Chondrocyte (in vitro differentiated cells): Measurements from ENCODE around the gene SEMA4D. TPM values are rescaled to one million over a fixed set of nuclear protein-coding genes. Genes with fewer than 3 reads are reported as not detected.

Experiments used
- DNase-seq: peaks from one replicate; pipeline ENCODE4 v3.0.0; 2021; ENCODE audit warnings: mixed read lengths, low spot score
- H3K27ac Mint-ChIP-seq: one replicate; pipeline ENCODE4 v1.8.0; 2021; ENCODE audit warnings: mild to moderate bottlenecking, moderate library complexity, mixed read lengths; ENCODE audit not compliant: unreplicated experiment
- H3K27me3 Mint-ChIP-seq: 2 replicates; pipeline ENCODE4 v1.8.0; 2021; ENCODE audit warnings: low read depth, mixed read lengths
- H3K36me3 Mint-ChIP-seq: 2 replicates; pipeline ENCODE4 v1.8.0; 2021; ENCODE audit warnings: low read depth, mixed read lengths
- H3K4me1 Mint-ChIP-seq: 2 replicates; pipeline ENCODE4 v1.8.0; 2021; ENCODE audit warnings: low read depth, mild to moderate bottlenecking, mixed read lengths
- H3K4me3 Mint-ChIP-seq: one replicate; pipeline ENCODE4 v1.8.0; 2021; ENCODE audit warnings: mild to moderate bottlenecking, moderate library complexity, mixed read lengths; ENCODE audit not compliant: unreplicated experiment
- H3K9me3 Mint-ChIP-seq: 2 replicates; pipeline ENCODE4 v1.8.0; 2021; ENCODE audit warnings: low read depth, mixed read lengths
- total RNA-seq: library from RNA; stranded (reverse); gene quantifications from 3 replicates; pipeline ENCODE4 v1.2.1, GENCODE V29; 2021
- TF ChIP-seq, protein P1 (sequence below): fragments of 200-600 bp; sonication (generic); IDR thresholded peaks from 2 replicates; pipeline ENCODE4 v1.5.0; 2021; ENCODE audit warnings: antibody characterized with exemption, mild to moderate bottlenecking, moderate library complexity

The SEMA4D gene
- total RNA-seq, 1 donor from 2014 or later: 3.8 TPM

DNA sequence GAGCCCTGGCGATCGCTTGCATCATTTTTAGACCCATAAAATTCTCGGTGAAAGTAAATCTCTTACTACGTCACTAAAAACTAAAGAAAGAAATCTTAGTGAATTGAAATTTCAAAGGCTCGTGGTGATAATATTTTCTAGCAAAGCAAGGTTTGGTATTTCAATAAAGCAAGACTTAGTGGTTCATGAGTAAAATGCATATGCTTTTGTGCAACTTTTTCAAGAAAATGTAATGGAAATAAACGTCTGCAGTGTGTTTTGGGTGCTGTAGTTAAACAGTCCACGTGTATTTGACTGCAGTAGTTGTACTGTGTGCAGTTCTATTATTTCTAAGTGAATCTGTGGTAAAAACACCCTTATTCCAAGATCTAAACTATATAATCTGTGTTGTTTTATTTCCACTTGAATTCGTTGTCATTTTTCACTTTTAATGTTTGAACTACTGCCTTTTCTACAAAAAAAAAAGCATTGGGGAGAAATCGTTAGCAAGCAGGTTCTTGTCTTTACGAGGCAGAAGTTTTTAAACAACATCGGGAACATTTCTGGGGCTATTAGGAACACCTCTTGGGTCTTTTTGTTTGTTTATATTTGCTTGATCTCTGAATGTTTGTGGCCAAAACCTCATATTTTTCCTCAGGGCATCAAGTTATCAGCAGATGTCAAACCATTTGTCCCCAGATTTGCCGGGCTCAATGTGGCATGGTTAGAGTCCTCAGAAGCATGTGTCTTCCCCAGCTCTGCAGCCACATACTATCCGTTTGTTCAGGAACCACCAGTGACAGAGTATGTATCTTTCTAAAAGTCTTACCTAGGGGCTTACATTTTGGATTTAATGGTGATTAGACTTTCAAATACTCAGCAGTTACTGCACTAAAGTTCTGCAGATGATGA, 178.7 kb downstream of the SEMA4D start:
- H3K36me3 Mint-ChIP-seq: peaks cover 6% of the 10 kb centered on the region
- peak overlapping the region; percentile 93 for H3K27ac Mint-ChIP-seq
- TF ChIP-seq, protein P1, sequence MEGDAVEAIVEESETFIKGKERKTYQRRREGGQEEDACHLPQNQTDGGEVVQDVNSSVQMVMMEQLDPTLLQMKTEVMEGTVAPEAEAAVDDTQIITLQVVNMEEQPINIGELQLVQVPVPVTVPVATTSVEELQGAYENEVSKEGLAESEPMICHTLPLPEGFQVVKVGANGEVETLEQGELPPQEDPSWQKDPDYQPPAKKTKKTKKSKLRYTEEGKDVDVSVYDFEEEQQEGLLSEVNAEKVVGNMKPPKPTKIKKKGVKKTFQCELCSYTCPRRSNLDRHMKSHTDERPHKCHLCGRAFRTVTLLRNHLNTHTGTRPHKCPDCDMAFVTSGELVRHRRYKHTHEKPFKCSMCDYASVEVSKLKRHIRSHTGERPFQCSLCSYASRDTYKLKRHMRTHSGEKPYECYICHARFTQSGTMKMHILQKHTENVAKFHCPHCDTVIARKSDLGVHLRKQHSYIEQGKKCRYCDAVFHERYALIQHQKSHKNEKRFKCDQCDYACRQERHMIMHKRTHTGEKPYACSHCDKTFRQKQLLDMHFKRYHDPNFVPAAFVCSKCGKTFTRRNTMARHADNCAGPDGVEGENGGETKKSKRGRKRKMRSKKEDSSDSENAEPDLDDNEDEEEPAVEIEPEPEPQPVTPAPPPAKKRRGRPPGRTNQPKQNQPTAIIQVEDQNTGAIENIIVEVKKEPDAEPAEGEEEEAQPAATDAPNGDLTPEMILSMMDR: no peak
- no peak for DNase-seq
- H3K9me3 Mint-ChIP-seq: no peaks in the 10 kb centered on the region
- H3K27me3 Mint-ChIP-seq: no peaks in the 10 kb centered on the region
- H3K4me1 Mint-ChIP-seq: peaks cover 50% of the 10 kb centered on the region
- peak overlapping the region; percentile 80 for H3K4me3 Mint-ChIP-seq

DNA sequence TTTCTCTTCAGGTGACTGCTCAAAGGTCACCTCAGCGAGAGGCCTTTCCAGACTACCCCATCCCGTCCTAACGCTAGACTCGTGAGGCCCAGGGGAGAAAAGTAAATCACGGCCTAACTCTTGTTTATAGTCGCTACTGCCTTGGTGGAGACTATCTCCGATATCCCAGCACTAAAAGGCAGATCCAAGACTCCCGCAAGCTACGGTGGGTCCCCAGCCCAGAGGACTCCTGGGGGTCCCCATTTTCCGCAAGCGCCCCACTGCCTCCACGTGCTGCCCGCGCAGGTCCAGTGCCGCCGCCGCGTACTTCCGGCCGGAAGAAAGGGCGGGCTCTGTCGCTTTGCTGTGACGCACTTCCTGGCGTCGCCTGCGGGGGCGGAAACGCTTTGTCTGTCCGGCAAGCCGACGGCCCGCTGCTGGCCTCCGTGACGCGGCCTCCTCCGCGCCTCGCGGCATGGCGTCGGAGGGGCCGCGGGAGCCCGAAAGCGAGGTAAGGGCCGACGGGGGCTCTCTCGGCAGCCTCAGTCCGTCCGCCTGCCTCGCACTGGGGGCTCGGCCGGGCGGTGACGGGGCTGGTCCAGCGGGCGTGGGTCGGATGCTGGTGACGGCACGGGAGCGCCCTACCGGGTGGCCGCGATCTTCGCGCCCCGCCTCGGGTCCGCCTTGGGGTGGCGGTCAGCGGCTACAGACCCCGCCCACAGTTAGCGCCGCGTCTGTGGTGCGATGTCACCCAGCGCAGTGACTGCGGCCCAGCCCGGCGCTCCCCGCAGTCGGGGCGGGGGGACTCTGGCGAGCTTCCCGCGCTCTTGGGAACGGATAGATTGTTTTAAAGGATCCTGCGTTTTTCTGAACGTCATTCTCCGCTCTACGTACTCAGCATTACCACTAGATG, 179.5 kb downstream of the SEMA4D start, which contains the start of gene SECISBP2:
TSS of gene SECISBP2 (plus strand) at position 378 of the 892 bp plus-strand sequence. CDS start at position 455, 77 bp downstream.
- Mint-ChIP-seq H3K9me3 (no peaks in the 10 kb centered on the region), H3K4me3 (peak within 1 kb of the TSS; percentile 86), H3K4me1 (peaks cover 58% of the 10 kb centered on the region), H3K27me3 (no peaks in the 10 kb centered on the region), H3K36me3 (peaks cover 6% of the 10 kb centered on the region), H3K27ac (peak within 1 kb of the TSS; percentile 99)
- peak; percentile 98 for DNase-seq
- TF ChIP-seq, protein P1: peak; percentile 96

DNA sequence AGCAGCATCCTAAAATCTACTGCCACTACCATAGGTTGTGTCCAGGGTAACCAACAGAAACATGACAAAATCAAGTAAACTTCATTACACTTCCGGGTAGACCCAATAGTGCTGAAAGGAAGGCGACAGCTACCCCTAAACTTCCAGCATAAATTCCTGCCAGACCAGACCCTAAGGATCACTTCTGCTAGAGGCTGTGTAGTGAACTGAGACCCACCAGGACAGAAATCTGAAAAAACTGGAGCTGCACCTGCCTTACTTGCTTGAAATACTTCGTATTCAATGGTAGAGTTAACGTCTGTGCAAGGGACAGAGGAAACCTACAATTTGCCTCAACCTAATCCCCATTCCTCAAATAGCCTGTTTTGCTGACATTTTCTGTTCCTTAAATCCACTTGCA, 180.6 kb downstream of the SEMA4D start:
- peak overlapping the region; percentile 99 for H3K27ac Mint-ChIP-seq
- no peaks in the 10 kb centered on the region for H3K9me3 Mint-ChIP-seq
- no peaks in the 10 kb centered on the region for H3K27me3 Mint-ChIP-seq
- peak overlapping the region; percentile 86 for H3K4me3 Mint-ChIP-seq
- TF ChIP-seq, protein P1: no peak
- DNase-seq: no peak
- peaks cover 6% of the 10 kb centered on the region for H3K36me3 Mint-ChIP-seq
- peaks cover 60% of the 10 kb centered on the region for H3K4me1 Mint-ChIP-seq

DNA sequence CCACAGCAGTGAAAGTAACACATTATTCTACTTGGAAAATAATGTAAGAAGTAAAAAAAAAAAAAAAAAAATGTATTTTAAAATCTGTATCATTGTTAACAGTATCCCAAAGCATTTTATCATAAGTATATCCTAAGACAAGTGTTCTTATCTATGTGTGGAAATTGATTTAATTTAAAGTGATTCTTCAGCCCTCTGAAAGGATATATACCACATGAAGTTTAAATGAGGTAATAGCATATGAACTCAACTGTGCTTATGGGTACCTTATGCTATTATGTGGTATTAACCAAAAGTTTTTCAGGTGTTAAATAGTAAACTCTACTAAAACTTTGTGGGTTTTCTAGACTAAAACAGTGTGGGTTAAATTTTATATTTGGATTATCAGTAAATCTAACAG, 182.4 kb downstream of the SEMA4D start:
- no peak overlapping the region for H3K4me3 Mint-ChIP-seq
- TF ChIP-seq, protein P1: no peak
- no peaks in the 10 kb centered on the region for H3K9me3 Mint-ChIP-seq
- H3K27me3 Mint-ChIP-seq: no peaks in the 10 kb centered on the region
- H3K27ac Mint-ChIP-seq: no peak overlapping the region
- H3K36me3 Mint-ChIP-seq: peaks cover 6% of the 10 kb centered on the region
- no peak for DNase-seq
- peaks cover 56% of the 10 kb centered on the region for H3K4me1 Mint-ChIP-seq

DNA sequence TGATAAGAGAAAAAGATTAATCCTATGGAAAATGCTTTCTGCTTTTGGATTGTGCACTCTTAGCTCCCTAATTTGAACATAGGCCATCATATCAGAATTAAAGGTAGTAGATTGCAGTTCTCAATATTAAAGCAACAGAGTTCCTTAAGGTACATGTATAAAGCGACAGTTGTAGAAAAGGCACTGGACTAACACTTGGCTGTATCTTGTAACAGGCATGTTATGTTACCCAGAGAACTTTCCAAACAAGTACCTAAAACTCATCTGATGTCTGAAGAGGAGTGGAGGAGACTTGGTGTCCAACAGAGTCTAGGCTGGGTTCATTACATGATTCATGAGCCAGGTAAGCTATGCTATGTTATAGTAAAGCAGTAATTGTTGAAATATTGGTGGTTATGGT, 183.0 kb downstream of the SEMA4D start:
- no peaks in the 10 kb centered on the region for H3K27me3 Mint-ChIP-seq
- peak overlapping the region; percentile 52 for H3K27ac Mint-ChIP-seq
- H3K36me3 Mint-ChIP-seq: peaks cover 6% of the 10 kb centered on the region
- H3K9me3 Mint-ChIP-seq: no peaks in the 10 kb centered on the region
- H3K4me3 Mint-ChIP-seq: no peak overlapping the region
- H3K4me1 Mint-ChIP-seq: peaks cover 56% of the 10 kb centered on the region
- DNase-seq: no peak
- TF ChIP-seq, protein P1: no peak
